DOHH2 (cell line): ENCODE measurements around the gene GGT6.
A peak's percentile ranks its signal among the peaks of the same experiment; 100 is the strongest.

ENCODE experiments used
- H3F3A ChIP-seq: fragments of 200-600 bp; sonication (generic), shearing (Covaris generic); 2 replicates; pipeline ENCODE4 v1.6.0; 2016; ENCODE audit warnings: antibody characterized with exemption, mild to moderate bottlenecking; ENCODE audit not compliant: control insufficient read depth, insufficient read depth
- H3K27ac ChIP-seq: fragments of 200-600 bp; sonication (generic); 2 replicates; pipeline ENCODE4 v1.5.1; 2014; ENCODE audit warnings: low read depth, mild to moderate bottlenecking, low read length, moderate library complexity
- H3K27me3 ChIP-seq: fragments of 200-600 bp; sonication (generic); 2 replicates; pipeline ENCODE4 v1.6.1; 2014; ENCODE audit warnings: mild to moderate bottlenecking, low read length, mixed read lengths; ENCODE audit not compliant: control insufficient read depth
- H3K36me3 ChIP-seq: fragments of 200-600 bp; sonication (generic); 2 replicates; pipeline ENCODE4 v1.6.1; 2014; ENCODE audit warnings: mild to moderate bottlenecking, low read length, moderate library complexity, mixed read lengths; ENCODE audit not compliant: control insufficient read depth
- H3K4me1 ChIP-seq: fragments of 200-600 bp; sonication (generic); 2 replicates; pipeline ENCODE4 v1.6.1; 2014; ENCODE audit warnings: mild to moderate bottlenecking, low read length, mixed read lengths; ENCODE audit not compliant: control insufficient read depth
- H3K4me2 ChIP-seq: fragments of 200-600 bp; sonication (generic); 2 replicates; pipeline ENCODE4 v1.6.0; 2014; ENCODE audit warnings: mild to moderate bottlenecking, low read length, moderate library complexity
- H3K4me3 ChIP-seq: fragments of 200-600 bp; sonication (generic); 2 replicates; pipeline ENCODE4 v1.5.1; 2014; ENCODE audit warnings: mild to moderate bottlenecking, low read length, mixed read lengths
- H3K79me2 ChIP-seq: fragments of 200-600 bp; sonication (generic); 2 replicates; pipeline ENCODE4 v1.6.1; 2014; ENCODE audit warnings: mild to moderate bottlenecking, low read length, mixed read lengths; ENCODE audit not compliant: control insufficient read depth
- H3K9me2 ChIP-seq: fragments of 200-600 bp; sonication (generic); replicated peaks from 2 replicates; pipeline ENCODE4 v1.6.1; 2014; ENCODE audit warnings: mild to moderate bottlenecking, low read length, mixed read lengths; ENCODE audit not compliant: control insufficient read depth
- H3K9me3 ChIP-seq: fragments of 200-600 bp; sonication (generic); 2 replicates; pipeline ENCODE4 v1.6.1; 2014; ENCODE audit warnings: antibody characterized with exemption, low read length, mixed read lengths; ENCODE audit not compliant: control insufficient read depth, insufficient read depth
- H4K20me1 ChIP-seq: fragments of 200-600 bp; sonication (generic); 2 replicates; pipeline ENCODE4 v1.6.0; 2014; ENCODE audit warnings: low read depth, mild to moderate bottlenecking, antibody characterized with exemption, low read length, moderate library complexity; ENCODE audit not compliant: control insufficient read depth, insufficient read depth
- CTCF ChIP-seq: fragments of 200-600 bp; sonication (generic); IDR thresholded peaks from one replicate; pipeline ENCODE4 v1.5.1; 2014; ENCODE audit warnings: antibody characterized with exemption, mild to moderate bottlenecking, low read depth, low read length; ENCODE audit not compliant: poor library complexity, severe bottlenecking
- EZH2phosphoT487 ChIP-seq: fragments of 200-600 bp; sonication (generic); IDR thresholded peaks from 2 replicates; pipeline ENCODE4 v1.6.1; 2017; ENCODE audit warnings: borderline replicate concordance, mild to moderate bottlenecking, antibody characterized with exemption, low read length, moderate library complexity, mixed read lengths

GGT6 gene

GRCh38 chr17:4554997-4555799, 5.2 kb downstream of the GGT6 start, which contains the start of gene MYBBP1A:
MYBBP1A (minus strand) TSS chr17:4555384; CDS start chr17:4555324, 60 bp downstream.
- Histone ChIP-seq H3K4me2 (peak within 1 kb of the TSS; percentile 79), H3F3A (no peaks in the 10 kb centered on the region), H3K4me1 (peaks cover 20% of the 10 kb centered on the region), H3K79me2 (peaks cover 54% of the 10 kb centered on the region), H3K4me3 (peak within 1 kb of the TSS; percentile 94), H3K9me2 (no peaks in the 10 kb centered on the region), H3K9me3 (no peaks in the 10 kb centered on the region), H4K20me1 (no peaks in the 10 kb centered on the region), H3K27ac (peak within 1 kb of the TSS; percentile 51), H3K36me3 (peaks cover 49% of the 10 kb centered on the region), H3K27me3 (no peaks in the 10 kb centered on the region)
- no peak for TF ChIP-seq CTCF
- TF ChIP-seq EZH2phosphoT487, result no peak

GRCh38 chr17:4554441-4554996, 5.9 kb downstream of the GGT6 start:
- Histone ChIP-seq H3K79me2 (peaks cover 59% of the 10 kb centered on the region), H3K27ac (peak overlapping the region; percentile 51)

GRCh38 chr17:4553669-4554068, 6.7 kb downstream of the GGT6 start:
- Histone ChIP-seq H3F3A (no peaks in the 10 kb centered on the region), H3K9me2 (no peaks in the 10 kb centered on the region), H4K20me1 (no peaks in the 10 kb centered on the region), H3K9me3 (no peaks in the 10 kb centered on the region), H3K4me1 (peaks cover 20% of the 10 kb centered on the region), H3K27ac (no peak overlapping the region), H3K79me2 (peaks cover 59% of the 10 kb centered on the region), H3K36me3 (peaks cover 64% of the 10 kb centered on the region), H3K27me3 (no peaks in the 10 kb centered on the region), H3K4me3 (peak overlapping the region; percentile 94), H3K4me2 (peak overlapping the region; percentile 79)
- TF ChIP-seq EZH2phosphoT487 (no peak), CTCF (no peak)

More at GRCh38 chr17:4554441-4554996, 5.9 kb downstream of the GGT6 start:
- no peaks in the 10 kb centered on the region for H4K20me1 ChIP-seq
- TF ChIP-seq EZH2phosphoT487, result no peak
- no peak for TF ChIP-seq CTCF
- H3K4me3 ChIP-seq, result peak overlapping the region; percentile 94
- peak overlapping the region; percentile 79 for H3K4me2 ChIP-seq
- peaks cover 20% of the 10 kb centered on the region for H3K4me1 ChIP-seq
- H3K9me3 ChIP-seq, result no peaks in the 10 kb centered on the region
- peaks cover 56% of the 10 kb centered on the region for H3K36me3 ChIP-seq
- no peaks in the 10 kb centered on the region for H3K27me3 ChIP-seq
- no peaks in the 10 kb centered on the region for H3F3A ChIP-seq
- H3K9me2 ChIP-seq, result no peaks in the 10 kb centered on the region
